ENCODE measurements around the gene ZSWIM8. TPM values are rescaled to one million over a fixed set of nuclear protein-coding genes. Genes with fewer than 3 reads are reported as not detected.

ZSWIM8 gene
- total and polyA plus RNA-seq, 2 donors (not counting 3 experiments of a cell fraction or from before 2014, with no cell fraction given) = 111 to 230 TPM

DNA sequence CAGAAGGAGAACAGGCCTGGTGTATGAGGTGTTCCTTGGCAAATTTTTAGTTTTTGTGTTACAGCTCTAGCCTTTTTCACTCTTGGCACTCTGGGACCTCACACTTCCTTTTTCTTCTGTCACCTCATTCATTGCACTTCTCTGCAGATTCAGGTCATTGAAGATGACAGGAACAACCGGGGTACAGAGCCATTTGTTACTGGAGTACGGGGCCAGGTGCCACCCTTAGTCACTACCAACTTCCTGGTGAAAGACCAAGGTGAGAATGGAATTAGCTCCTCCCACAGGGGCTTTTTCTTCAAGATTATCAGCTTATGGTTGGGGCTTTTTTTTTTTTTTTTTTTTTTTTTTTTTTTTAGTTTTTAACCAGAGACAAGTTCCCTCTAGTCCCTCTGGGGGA lies 22.1 kb upstream of the ZSWIM8 start:
- Histone ChIP-seq H4K20me1 (replicated peaks; ENCODE audit: control insufficient read depth, extremely low read depth, insufficient read depth, low read length) (no peaks in the 10 kb centered on the region), H2AFZ (ENCODE audit: low read depth, low read length) (no peak overlapping the region), H3K9me1 (replicated peaks; ENCODE audit: control insufficient read depth, extremely low read depth, insufficient read depth, low read length) (no peaks in the 10 kb centered on the region), H3K9ac (replicated peaks; ENCODE audit: extremely low read depth, insufficient read depth, low read length) (no peak overlapping the region), H3K36me3 (ENCODE audit: control insufficient read depth in 2 of 2, extremely low read depth in 1 of 2, insufficient read depth in 2 of 2, low read length in 2 of 2) (peaks cover 57 to 72% of the 10 kb centered on the region in 2 experiments), H3K4me3 (replicated peaks in 1 of 3; ENCODE audit: insufficient read depth in 1 of 3, low read depth in 1 of 3, low read length in 3 of 3) (no peak overlapping the region), H3K79me2 (ENCODE audit: control insufficient read depth, insufficient read depth, low read length) (peaks cover 8% of the 10 kb centered on the region), H3K9me3 (replicated peaks; ENCODE audit: control insufficient read depth, insufficient read depth, low read length) (no peaks in the 10 kb centered on the region), H3K4me2 (ENCODE audit: insufficient read depth, low read length) (no peak overlapping the region), H3K4me1 (ENCODE audit: control insufficient read depth, extremely low read depth, insufficient read depth, low read length) (no peaks in the 10 kb centered on the region), H3K27ac (ENCODE audit: insufficient read depth, low read depth, low read length) (no peak overlapping the region), H3K27me3 (ENCODE audit: control insufficient read depth in 2 of 2, insufficient read depth in 2 of 2, low read length in 2 of 2) (no peaks in the 10 kb centered on the region)
- dilution Hi-C loops (cut with MboI; ENCODE audit: extremely low pct_ligation_motif_present, low sequenced_read_pairs) = no loop called here
- DNase-seq (ENCODE audit: low read depth, low spot score) (no peak), FAIRE-seq (no peak)
- ChIA-PET POLR2A (interaction anchor here (0.6 kb wide), 1 partner anchor 22 kb away, joined by 3 read pairs; the partner anchor contains the start of gene ZSWIM8), CTCF (interaction anchor here (1.2 to 1.4 kb wide), 2 partner anchors 9 to 11 kb away, joined by 3 to 5 read pairs; a partner anchor contains a TSS)
- intact Hi-C loops (cut with micrococcal nuclease) = no loop called here
- no TSS peak for BruUV-seq (replicated peaks)
- TF ChIP-seq, protein P1, sequence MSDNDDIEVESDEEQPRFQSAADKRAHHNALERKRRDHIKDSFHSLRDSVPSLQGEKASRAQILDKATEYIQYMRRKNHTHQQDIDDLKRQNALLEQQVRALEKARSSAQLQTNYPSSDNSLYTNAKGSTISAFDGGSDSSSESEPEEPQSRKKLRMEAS (IDR thresholded peaks at IDR 0.05; ENCODE audit: insufficient read depth, insufficient read length) = no peak
- TF ChIP-seq POLR2A (IDR thresholded peaks at IDR 0.05; ENCODE audit: low read depth, low read length) (no peak), FOS (IDR thresholded peaks at IDR 0.05; ENCODE audit: borderline replicate concordance, insufficient read depth, low read length) (no peak), POLR2AphosphoS5 (IDR thresholded peaks at IDR 0.05; ENCODE audit: insufficient read depth, low read depth, low read length) (no peak), GATA2 (IDR thresholded peaks at IDR 0.05; ENCODE audit: insufficient read depth, insufficient read length, low read depth, low read length) (no peak), MYC (IDR thresholded peaks at IDR 0.05; ENCODE audit: low read depth, low read length) (no peak), CTCF (IDR thresholded peaks at IDR 0.05; ENCODE audit: extremely low read depth in 1 of 2, insufficient read depth in 1 of 2, low read depth in 1 of 2, low read length in 2 of 2) (no peak), JUN (IDR thresholded peaks at IDR 0.05; ENCODE audit: borderline replicate concordance, insufficient read depth, insufficient read length, low read depth) (no peak), EZH2 (IDR thresholded peaks at IDR 0.05; ENCODE audit: borderline replicate concordance, low read depth, low read length, severe bottlenecking) (no peak)
